ENCODE measurements around the gene MSL1. TPM values are rescaled to one million over a fixed set of nuclear protein-coding genes. Genes with fewer than 3 reads are reported as not detected.

MSL1 gene
- total and polyA plus RNA-seq, 2 experiments from 2014 or later: 26.7 to 81.6 TPM

DNA sequence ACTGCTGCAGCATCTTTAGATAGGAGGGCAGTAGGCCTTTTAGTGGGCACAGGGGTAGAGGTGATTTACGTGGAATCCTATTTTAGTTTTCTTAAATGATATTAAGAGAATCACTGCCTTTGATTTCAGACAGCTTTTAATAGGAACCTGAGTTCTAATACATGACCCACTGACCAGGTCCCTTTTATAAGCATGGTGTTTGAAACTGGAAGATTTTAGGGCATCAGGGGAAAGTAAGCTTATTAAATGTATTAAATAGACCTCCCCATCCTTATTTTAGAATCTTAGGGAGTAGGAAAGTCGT, 2.0 kb downstream of the MSL1 start:
- TF ChIP-seq EZH2 (IDR thresholded peaks at IDR 0.05; ENCODE audit: borderline replicate concordance) (no peak), EZH2phosphoT487 (IDR thresholded peaks at IDR 0.05; ENCODE audit: low read depth, severe bottlenecking, unreplicated experiment) (no peak)
- TF ChIP-seq, protein P1, sequence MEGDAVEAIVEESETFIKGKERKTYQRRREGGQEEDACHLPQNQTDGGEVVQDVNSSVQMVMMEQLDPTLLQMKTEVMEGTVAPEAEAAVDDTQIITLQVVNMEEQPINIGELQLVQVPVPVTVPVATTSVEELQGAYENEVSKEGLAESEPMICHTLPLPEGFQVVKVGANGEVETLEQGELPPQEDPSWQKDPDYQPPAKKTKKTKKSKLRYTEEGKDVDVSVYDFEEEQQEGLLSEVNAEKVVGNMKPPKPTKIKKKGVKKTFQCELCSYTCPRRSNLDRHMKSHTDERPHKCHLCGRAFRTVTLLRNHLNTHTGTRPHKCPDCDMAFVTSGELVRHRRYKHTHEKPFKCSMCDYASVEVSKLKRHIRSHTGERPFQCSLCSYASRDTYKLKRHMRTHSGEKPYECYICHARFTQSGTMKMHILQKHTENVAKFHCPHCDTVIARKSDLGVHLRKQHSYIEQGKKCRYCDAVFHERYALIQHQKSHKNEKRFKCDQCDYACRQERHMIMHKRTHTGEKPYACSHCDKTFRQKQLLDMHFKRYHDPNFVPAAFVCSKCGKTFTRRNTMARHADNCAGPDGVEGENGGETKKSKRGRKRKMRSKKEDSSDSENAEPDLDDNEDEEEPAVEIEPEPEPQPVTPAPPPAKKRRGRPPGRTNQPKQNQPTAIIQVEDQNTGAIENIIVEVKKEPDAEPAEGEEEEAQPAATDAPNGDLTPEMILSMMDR (IDR thresholded peaks at IDR 0.05; ENCODE audit: poor library complexity): no peak
- H3K4me2 ChIP-seq: peak overlapping the region; percentile 94
- peaks cover 47% of the 10 kb centered on the region for H4K20me1 ChIP-seq (ENCODE audit: insufficient read depth, poor library complexity, severe bottlenecking)
- no peaks in the 10 kb centered on the region for H3K36me3 ChIP-seq (replicated peaks; ENCODE audit: insufficient read depth, low read depth)
- 2% methylated on average over 2 of the region's 2 CpGs for WGBS (ENCODE audit: low lambda C conversion rate, missing lambda C conversion rate)
- no peaks in the 10 kb centered on the region for H3K9me2 ChIP-seq (replicated peaks; ENCODE audit: insufficient read depth)
- H3K4me1 ChIP-seq (ENCODE audit: insufficient read depth): peaks cover 21% of the 10 kb centered on the region
- H3K4me3 ChIP-seq: peak overlapping the region; percentile 98
- no peak overlapping the region for H2AFZ ChIP-seq
- H3K27ac ChIP-seq: peak overlapping the region; percentile 41
- peaks cover 88% of the 10 kb centered on the region for H3K79me2 ChIP-seq
- no peak for DNase-seq (ENCODE audit: low spot score)
- no peaks in the 10 kb centered on the region for H3K27me3 ChIP-seq
- H3K9me3 ChIP-seq (ENCODE audit: low read depth): no peaks in the 10 kb centered on the region

DNA sequence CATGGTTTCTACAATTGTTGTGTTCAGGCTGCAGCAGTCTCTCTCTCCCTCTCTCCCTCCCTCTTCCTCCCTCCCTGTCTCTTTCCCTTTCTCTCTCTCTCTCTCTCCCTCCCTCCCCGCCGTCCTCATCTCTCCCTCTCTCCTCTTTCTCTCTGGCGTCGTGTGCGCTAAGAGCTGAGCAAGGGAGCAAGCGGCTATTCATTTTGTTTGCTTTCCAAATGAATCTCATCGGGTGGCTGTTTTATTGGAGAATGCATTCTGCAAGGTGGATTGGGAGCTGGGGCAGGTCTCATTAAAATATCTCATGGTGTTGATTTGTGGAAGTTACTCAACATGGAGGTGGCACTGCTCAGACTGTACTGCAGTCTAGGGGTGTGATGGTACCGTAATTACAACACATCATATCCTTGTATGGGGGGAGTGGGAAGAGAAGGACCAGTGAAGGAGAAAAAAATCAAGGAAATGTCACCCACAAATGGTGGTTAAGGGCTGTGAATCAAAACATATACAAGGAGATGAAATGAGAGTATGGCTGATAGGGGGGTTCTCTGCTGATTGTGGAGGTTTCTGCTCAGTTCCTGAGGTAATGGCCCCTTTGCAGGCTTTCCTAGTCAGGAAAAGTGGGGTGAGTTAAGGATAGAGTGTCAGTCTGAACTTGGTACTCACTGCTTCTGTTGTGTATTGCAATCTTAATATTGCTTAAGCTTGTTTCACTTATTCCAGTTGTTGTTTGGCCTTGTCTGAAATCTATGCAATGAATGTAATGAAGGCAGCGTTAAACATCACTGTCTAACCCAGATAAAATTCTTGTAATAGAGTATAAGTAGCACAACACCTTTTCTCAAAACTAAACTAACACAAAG, 2.7 kb downstream of the MSL1 start:
- Histone ChIP-seq H3K4me2 (peak overlapping the region; percentile 94), H3K9me3 (ENCODE audit: low read depth) (no peaks in the 10 kb centered on the region), H2AFZ (no peak overlapping the region), H3K79me2 (peaks cover 88% of the 10 kb centered on the region), H3K9me2 (replicated peaks; ENCODE audit: insufficient read depth) (no peaks in the 10 kb centered on the region), H3K36me3 (replicated peaks; ENCODE audit: insufficient read depth, low read depth) (peaks cover 4% of the 10 kb centered on the region), H3K27me3 (no peaks in the 10 kb centered on the region), H3K27ac (peak overlapping the region; percentile 41), H3K4me3 (peak overlapping the region; percentile 98), H3K4me1 (ENCODE audit: insufficient read depth) (peaks cover 21% of the 10 kb centered on the region), H4K20me1 (ENCODE audit: insufficient read depth, poor library complexity, severe bottlenecking) (peaks cover 47% of the 10 kb centered on the region)
- no peak for DNase-seq (ENCODE audit: low spot score)
- 10% methylated on average over 9 of the region's 9 CpGs for WGBS (ENCODE audit: low lambda C conversion rate, missing lambda C conversion rate)
- TF ChIP-seq EZH2phosphoT487 (IDR thresholded peaks at IDR 0.05; ENCODE audit: low read depth, severe bottlenecking, unreplicated experiment) (no peak), EZH2 (IDR thresholded peaks at IDR 0.05; ENCODE audit: borderline replicate concordance) (no peak)
- TF ChIP-seq, protein P1 (IDR thresholded peaks at IDR 0.05; ENCODE audit: poor library complexity): no peak

DNA sequence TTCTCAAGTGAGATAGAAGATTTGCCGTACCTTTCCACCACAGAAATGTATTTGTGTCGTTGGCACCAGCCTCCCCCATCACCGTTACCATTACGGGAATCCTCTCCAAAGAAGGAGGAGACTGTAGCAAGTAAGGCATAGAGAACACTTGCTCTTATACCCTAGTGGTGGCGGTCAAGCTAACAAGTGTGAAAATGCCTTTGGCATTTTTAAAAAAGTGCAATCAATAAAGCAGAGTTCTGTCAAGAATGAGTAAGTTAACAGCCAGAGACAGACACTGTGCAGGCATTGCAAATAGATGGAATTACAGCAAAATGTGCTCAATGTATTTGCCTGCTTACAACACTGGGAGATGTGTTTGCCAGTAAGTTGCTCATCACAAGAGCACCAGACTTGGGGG, 7.7 kb downstream of the MSL1 start:
- H3K9me2 ChIP-seq (replicated peaks; ENCODE audit: insufficient read depth): no peaks in the 10 kb centered on the region
- H3K4me1 ChIP-seq (ENCODE audit: insufficient read depth): peaks cover 23% of the 10 kb centered on the region
- 87% methylated on average over 5 of the region's 5 CpGs for WGBS (ENCODE audit: low lambda C conversion rate, missing lambda C conversion rate)
- H3K9me3 ChIP-seq (ENCODE audit: low read depth): no peaks in the 10 kb centered on the region
- TF ChIP-seq, protein P1 (IDR thresholded peaks at IDR 0.05; ENCODE audit: poor library complexity): no peak
- no peak for TF ChIP-seq EZH2phosphoT487 (IDR thresholded peaks at IDR 0.05; ENCODE audit: low read depth, severe bottlenecking, unreplicated experiment)
- H2AFZ ChIP-seq: no peak overlapping the region
- H3K4me3 ChIP-seq: no peak overlapping the region
- H3K27ac ChIP-seq: no peak overlapping the region
- H4K20me1 ChIP-seq (ENCODE audit: insufficient read depth, poor library complexity, severe bottlenecking): peaks cover 35% of the 10 kb centered on the region
- no peak overlapping the region for H3K4me2 ChIP-seq
- peaks cover 87% of the 10 kb centered on the region for H3K79me2 ChIP-seq
- H3K36me3 ChIP-seq (replicated peaks; ENCODE audit: insufficient read depth, low read depth): peaks cover 10% of the 10 kb centered on the region
- no peaks in the 10 kb centered on the region for H3K27me3 ChIP-seq
- DNase-seq (ENCODE audit: low spot score): no peak

Data from hepatocyte (in vitro differentiated cells).